ENCODE data around the gene PKP1. TPM values are rescaled to one million over a fixed set of nuclear protein-coding genes. Genes with fewer than 3 reads are reported as not detected.

Gene PKP1
- total and polyA plus RNA-seq, 2 of the 4 experiments (the other 2 are of a cell fraction) = 0.18 to 0.36 TPM

GRCh38 chr1:201350361-201350725 is 67.0 kb downstream of the PKP1 start:
- no peak overlapping the region for H2BK120ac ChIP-seq (ENCODE audit: low read depth, low read length)
- H3K4me3 ChIP-seq (ENCODE audit: insufficient read depth, low read depth, low read length) = no peak overlapping the region
- H3K18ac ChIP-seq (ENCODE audit: low read depth, low read length) = no peak overlapping the region
- no peak for DNase-seq
- H4K20me1 ChIP-seq (ENCODE audit: insufficient read depth, low read length) = no peaks in the 10 kb centered on the region
- dilution Hi-C loops (cut with HindIII; ENCODE audit: low sequenced_read_pairs, unreplicated experiment) (no loop called here), in situ Hi-C loops (cut with MboI; ENCODE audit: low sequenced_read_pairs) (loop anchor here (5.0 kb wide), 1 partner anchor 88 kb away; no protein-coding TSS in a partner anchor), intact Hi-C loops (cut with micrococcal nuclease) (no loop called here)
- no peak overlapping the region for H3K27ac ChIP-seq (ENCODE audit: insufficient read depth, low read length)
- H3K27me3 ChIP-seq (ENCODE audit: control insufficient read depth, insufficient read depth, low read length) = peaks cover 55% of the 10 kb centered on the region
- H3K36me3 ChIP-seq (ENCODE audit: control insufficient read depth, insufficient read depth, low read length) = no peaks in the 10 kb centered on the region
- H3K9ac ChIP-seq (ENCODE audit: low read depth, low read length) = no peak overlapping the region
- BruUV-seq (replicated peaks) = no TSS peak
- no peak for ATAC-seq (ENCODE audit: low read depth)
- H4K91ac ChIP-seq (ENCODE audit: insufficient read depth, low read depth, low read length) = no peak overlapping the region
- H3K79me1 ChIP-seq (ENCODE audit: low read depth in 1 of 2, low read length in 2 of 2) = no peaks in the 10 kb centered on the region
- CTCF ChIA-PET = interaction anchor here (0.8 kb wide), 1 partner anchor 55 kb away, joined by 3 read pairs; no protein-coding TSS in a partner anchor
- H2BK5ac ChIP-seq (ENCODE audit: low read depth, low read length, poor library complexity, severe bottlenecking) = no peak overlapping the region
- no peak for TF ChIP-seq BHLHE40 (IDR thresholded peaks at IDR 0.05; ENCODE audit: low read depth, low read length)
- no peak for TF ChIP-seq RAD21 (IDR thresholded peaks at IDR 0.05; ENCODE audit: low read length)
- TF ChIP-seq, protein P1, sequence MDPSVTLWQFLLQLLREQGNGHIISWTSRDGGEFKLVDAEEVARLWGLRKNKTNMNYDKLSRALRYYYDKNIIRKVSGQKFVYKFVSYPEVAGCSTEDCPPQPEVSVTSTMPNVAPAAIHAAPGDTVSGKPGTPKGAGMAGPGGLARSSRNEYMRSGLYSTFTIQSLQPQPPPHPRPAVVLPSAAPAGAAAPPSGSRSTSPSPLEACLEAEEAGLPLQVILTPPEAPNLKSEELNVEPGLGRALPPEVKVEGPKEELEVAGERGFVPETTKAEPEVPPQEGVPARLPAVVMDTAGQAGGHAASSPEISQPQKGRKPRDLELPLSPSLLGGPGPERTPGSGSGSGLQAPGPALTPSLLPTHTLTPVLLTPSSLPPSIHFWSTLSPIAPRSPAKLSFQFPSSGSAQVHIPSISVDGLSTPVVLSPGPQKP (IDR thresholded peaks at IDR 0.05; ENCODE audit: borderline replicate concordance, low read depth, low read length) = no peak
- no peak for TF ChIP-seq SMC3 (IDR thresholded peaks at IDR 0.05; ENCODE audit: low read depth, low read length)
- no peak for TF ChIP-seq MAFK (IDR thresholded peaks at IDR 0.05; ENCODE audit: low read depth, low read length)
- TF ChIP-seq CHD1 (IDR thresholded peaks at IDR 0.05; ENCODE audit: low read depth, low read length) = no peak
- H4K8ac ChIP-seq (ENCODE audit: low read depth in 2 of 2, low read length in 2 of 2) = no peak overlapping the region
- H2AK9ac ChIP-seq (replicated peaks; ENCODE audit: low read depth, low read length, poor library complexity) = no peak overlapping the region
- POLR2A ChIA-PET (ENCODE audit: unreplicated experiment) = no interaction called here
- H3K23ac ChIP-seq (ENCODE audit: low read depth, low read length) = no peak overlapping the region
- no peak overlapping the region for H4K5ac ChIP-seq (ENCODE audit: low read depth, low read length)
- H3K14ac ChIP-seq (replicated peaks; ENCODE audit: low read depth, low read length) = no peak overlapping the region
- no peaks in the 10 kb centered on the region for H3K4me1 ChIP-seq (ENCODE audit: control insufficient read depth, insufficient read depth, low read length)
- H2AFZ ChIP-seq (replicated peaks; ENCODE audit: low read length, poor library complexity) = no peak overlapping the region
- H3K9me3 ChIP-seq (ENCODE audit: control insufficient read depth, insufficient read depth, low read length) = no peaks in the 10 kb centered on the region
- no peak overlapping the region for H2BK15ac ChIP-seq (ENCODE audit: low read depth, low read length)
- WGBS, 2 experiments (ENCODE audit: extremely low coverage in 2 of 2, insufficient read length in 1 of 2) = no CpG with 5 or more reads among the region's 2 CpGs
- H3K56ac ChIP-seq (ENCODE audit: extremely low read depth, insufficient read depth, low read length) = no peak overlapping the region
- H2BK20ac ChIP-seq (ENCODE audit: low read depth, low read length) = no peak overlapping the region
- no peak overlapping the region for H2AK5ac ChIP-seq (ENCODE audit: low read depth, low read length)
- H3K4me2 ChIP-seq (ENCODE audit: low read depth, low read length) = no peak overlapping the region
- H3K4ac ChIP-seq (ENCODE audit: low read depth, low read length) = no peak overlapping the region
- H3K9me1 ChIP-seq (ENCODE audit: insufficient read depth, low read length) = no peaks in the 10 kb centered on the region

Data from IMR-90 (cell line).